22Rv1 (cell line): Measurements from ENCODE around the gene USP50.

ENCODE experiments used
- ZFX ChIP-seq: fragments of 450-650 bp; IDR thresholded peaks from 2 replicates; pipeline ENCODE4 v1.6.1; 2017; ENCODE audit warnings: antibody characterized with exemption, borderline replicate concordance
- TF ChIP-seq, protein P1 (sequence below): fragments of 450-650 bp; IDR thresholded peaks from 2 replicates; pipeline ENCODE4 v1.5.1; 2017; ENCODE audit warnings: mild to moderate bottlenecking

DNA sequence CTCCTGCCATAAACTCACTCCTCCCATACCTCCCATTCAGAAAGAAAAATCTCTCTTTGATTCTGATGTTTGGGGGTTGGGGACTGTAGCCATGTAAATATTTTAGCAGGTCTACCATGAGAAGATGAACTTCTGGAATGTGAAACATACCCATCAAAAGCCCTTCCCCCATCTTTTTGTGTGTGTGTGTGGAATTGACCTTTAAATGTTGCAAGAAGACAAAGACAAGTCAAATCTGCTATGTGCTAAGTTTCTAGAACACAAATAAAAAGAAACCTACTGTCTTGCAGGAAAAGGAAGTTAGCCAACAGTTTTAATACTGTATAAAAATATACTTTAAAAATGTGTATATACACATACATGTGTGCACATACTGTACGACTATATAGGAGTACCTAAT is 29.7 kb upstream of the USP50 start:
- no peak for TF ChIP-seq ZFX
- TF ChIP-seq, protein P1, sequence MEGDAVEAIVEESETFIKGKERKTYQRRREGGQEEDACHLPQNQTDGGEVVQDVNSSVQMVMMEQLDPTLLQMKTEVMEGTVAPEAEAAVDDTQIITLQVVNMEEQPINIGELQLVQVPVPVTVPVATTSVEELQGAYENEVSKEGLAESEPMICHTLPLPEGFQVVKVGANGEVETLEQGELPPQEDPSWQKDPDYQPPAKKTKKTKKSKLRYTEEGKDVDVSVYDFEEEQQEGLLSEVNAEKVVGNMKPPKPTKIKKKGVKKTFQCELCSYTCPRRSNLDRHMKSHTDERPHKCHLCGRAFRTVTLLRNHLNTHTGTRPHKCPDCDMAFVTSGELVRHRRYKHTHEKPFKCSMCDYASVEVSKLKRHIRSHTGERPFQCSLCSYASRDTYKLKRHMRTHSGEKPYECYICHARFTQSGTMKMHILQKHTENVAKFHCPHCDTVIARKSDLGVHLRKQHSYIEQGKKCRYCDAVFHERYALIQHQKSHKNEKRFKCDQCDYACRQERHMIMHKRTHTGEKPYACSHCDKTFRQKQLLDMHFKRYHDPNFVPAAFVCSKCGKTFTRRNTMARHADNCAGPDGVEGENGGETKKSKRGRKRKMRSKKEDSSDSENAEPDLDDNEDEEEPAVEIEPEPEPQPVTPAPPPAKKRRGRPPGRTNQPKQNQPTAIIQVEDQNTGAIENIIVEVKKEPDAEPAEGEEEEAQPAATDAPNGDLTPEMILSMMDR, result no peak
